Thymus (tissue), 11 donors: Measurements from ENCODE around the gene APBA1. TPM values are rescaled to one million over a fixed set of nuclear protein-coding genes. Genes with fewer than 3 reads are reported as not detected.

Source experiments
- DNase-seq, 9 donors: peaks; one replicate each; pipeline ENCODE4 v3.0.0-alpha.2; 2013; ENCODE audit warnings: low spot score in 9 of 9, low read depth in 6 of 9, missing footprints in 1 of 9
- H3K27ac ChIP-seq, 2 donors: one replicate each; pipeline ENCODE4 v1.5.1; 2013; ENCODE audit warnings: control low read depth in 1 of 2, low read depth in 1 of 2, low read length in 1 of 2, mild to moderate bottlenecking in 1 of 2, moderate library complexity in 1 of 2
- H3K27me3 ChIP-seq, 2 donors: one replicate each; pipeline ENCODE4 v1.5.1; 2013; ENCODE audit warnings: low read length in 1 of 2; ENCODE audit not compliant: control insufficient read depth in 2 of 2, insufficient read depth in 1 of 2
- H3K36me3 ChIP-seq, 2 donors: one replicate each; pipeline ENCODE4 v1.5.1; 2013; ENCODE audit warnings: low read length in 1 of 2, mild to moderate bottlenecking in 1 of 2, moderate library complexity in 1 of 2; ENCODE audit not compliant: control insufficient read depth in 2 of 2, insufficient read depth in 2 of 2
- H3K4me1 ChIP-seq, 2 donors: one replicate each; pipeline ENCODE4 v1.5.1; 2013; ENCODE audit warnings: low read length in 2 of 2; ENCODE audit not compliant: control insufficient read depth in 2 of 2, insufficient read depth in 2 of 2
- H3K4me3 ChIP-seq, 2 donors: one replicate each; pipeline ENCODE4 v1.5.1; 2013; ENCODE audit warnings: low read length in 2 of 2, control low read depth in 1 of 2, mild to moderate bottlenecking in 1 of 2
- H3K9me3 ChIP-seq, 2 donors: one replicate each; pipeline ENCODE4 v1.5.1; 2013; ENCODE audit warnings: low read length in 1 of 2, mild to moderate bottlenecking in 1 of 2; ENCODE audit not compliant: control insufficient read depth in 2 of 2, insufficient read depth in 1 of 2
- WGBS: extraction: QIAGEN DNeasy Blood & Tissue Kit; methylation state at CpG from one replicate; pipeline ENCODE4 v1.1.7; 2013; 5-methylcytosine and 5-hydroxymethylcytosine counted together
- polyA plus RNA-seq: library from polyadenylated mRNA; stranded (reverse); fragments of 200-250 nt; gene quantifications from one replicate; pipeline ENCODE4 v1.2.3, GENCODE V29; 2013
- total RNA-seq: library from RNA; stranded (reverse); fragments of 120-200 nt; gene quantifications from one replicate; pipeline ENCODE4 v1.2.4, GENCODE V29; 2013
- donor health status: healthy.

APBA1 gene
- total and polyA plus RNA-seq, 2 donors, result 0.80 to 0.90 TPM

GRCh38 chr9:69579760-69580581, 92.2 kb downstream of the APBA1 start:
- H3K27ac ChIP-seq, result no peak overlapping the region
- WGBS, result 79% methylated on average over 5 of the region's 5 CpGs

DNA sequence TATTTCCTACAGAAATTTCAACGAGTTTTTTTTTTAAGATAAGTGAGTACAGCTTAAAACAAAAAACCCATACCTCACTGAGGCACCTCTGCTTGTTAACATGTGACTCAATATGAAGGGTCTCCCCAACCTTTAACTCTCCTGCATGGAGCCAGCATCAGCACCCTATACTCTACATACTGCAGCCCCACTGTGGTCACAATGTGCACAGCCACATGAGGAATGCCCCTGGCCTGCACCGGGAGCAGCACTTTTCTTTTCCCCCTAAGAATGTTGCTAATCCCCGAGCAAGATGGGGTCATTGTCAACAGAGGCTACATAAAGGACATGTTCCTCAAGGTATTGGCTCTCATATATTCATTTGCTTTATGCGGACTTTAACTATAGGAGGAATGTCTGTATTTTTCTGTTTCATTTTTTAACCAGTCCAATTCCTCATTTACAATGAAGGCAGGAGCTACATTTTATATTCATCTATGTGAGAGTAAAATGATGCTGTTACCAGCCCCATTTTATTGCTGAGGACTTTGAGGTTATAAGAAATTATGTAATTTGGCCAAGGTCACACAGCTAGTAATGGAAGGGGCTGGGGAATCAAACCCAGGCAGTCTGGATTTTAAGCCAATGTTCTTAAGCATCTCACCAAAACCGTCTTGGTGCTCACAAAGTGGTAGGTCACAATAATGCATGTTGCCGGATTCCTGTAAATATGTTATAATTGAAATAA, 93.0 kb downstream of the APBA1 start:
- Histone ChIP-seq H3K9me3 (no peaks in the 10 kb centered on the region), H3K27ac (no peak overlapping the region), H3K27me3 (no peaks in the 10 kb centered on the region), H3K4me1 (no peaks in the 10 kb centered on the region), H3K4me3 (no peak overlapping the region), H3K36me3 (no peaks in the 10 kb centered on the region)
- no peak for DNase-seq
- 84% methylated on average over 6 of the region's 6 CpGs for WGBS

More at GRCh38 chr9:69579760-69580581, 92.2 kb downstream of the APBA1 start:
- no peaks in the 10 kb centered on the region for H3K9me3 ChIP-seq
- no peaks in the 10 kb centered on the region for H3K27me3 ChIP-seq
- no peaks in the 10 kb centered on the region for H3K36me3 ChIP-seq
- no peak overlapping the region for H3K4me3 ChIP-seq
- DNase-seq, result no peak
- no peaks in the 10 kb centered on the region for H3K4me1 ChIP-seq

GRCh38 chr9:69578026-69578425, 94.1 kb downstream of the APBA1 start:
- 92% methylated on average over 3 of the region's 3 CpGs for WGBS
- H3K27ac ChIP-seq, result no peak overlapping the region

DNA sequence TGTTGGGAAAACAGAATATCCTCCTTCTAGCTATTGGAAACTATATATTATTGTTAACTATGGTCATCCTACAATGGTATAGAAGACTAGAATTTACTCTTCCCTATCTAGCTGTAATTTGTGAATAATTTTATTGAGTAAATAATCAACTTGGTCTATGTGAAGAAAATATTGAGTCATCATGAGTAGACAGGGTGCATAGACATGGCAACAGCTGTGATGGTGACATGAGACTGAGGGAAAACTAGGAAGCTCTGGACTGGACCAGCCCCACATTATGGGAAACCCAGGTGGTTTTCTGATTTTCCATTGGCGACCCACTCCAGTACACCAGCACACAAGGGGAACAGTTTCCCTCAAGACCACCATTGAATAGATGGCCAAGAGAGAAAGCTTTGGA, 95.0 kb downstream of the APBA1 start:
- no peaks in the 10 kb centered on the region for H3K27me3 ChIP-seq
- no peak for DNase-seq
- H3K4me1 ChIP-seq, result no peaks in the 10 kb centered on the region
- H3K36me3 ChIP-seq, result no peaks in the 10 kb centered on the region
- H3K4me3 ChIP-seq, result no peak overlapping the region
- H3K9me3 ChIP-seq, result no peaks in the 10 kb centered on the region
- no peak overlapping the region for H3K27ac ChIP-seq
- 96% methylated on average over 1 of the region's 1 CpG for WGBS

More at GRCh38 chr9:69578026-69578425, 94.1 kb downstream of the APBA1 start:
- no peaks in the 10 kb centered on the region for H3K9me3 ChIP-seq
- no peak overlapping the region for H3K4me3 ChIP-seq
- no peak for DNase-seq
- no peaks in the 10 kb centered on the region for H3K27me3 ChIP-seq
- no peaks in the 10 kb centered on the region for H3K36me3 ChIP-seq
- H3K4me1 ChIP-seq, result no peaks in the 10 kb centered on the region

- Histone ChIP-seq H3K4me3 (no peak overlapping the region), H3K4me1 (no peaks in the 10 kb centered on the region), H3K9me3 (no peaks in the 10 kb centered on the region), H3K27ac (no peak overlapping the region), H3K36me3 (no peaks in the 10 kb centered on the region), H3K27me3 (no peaks in the 10 kb centered on the region)
- WGBS, result 89% methylated on average over 4 of the region's 4 CpGs
- DNase-seq, result no peak
Measured at GRCh38 chr9:69574057-69574456, 98.1 kb downstream of the APBA1 start.

- Histone ChIP-seq H3K9me3 (no peaks in the 10 kb centered on the region), H3K36me3 (no peaks in the 10 kb centered on the region), H3K4me3 (no peak overlapping the region), H3K27ac (no peak overlapping the region), H3K27me3 (no peaks in the 10 kb centered on the region), H3K4me1 (no peaks in the 10 kb centered on the region)
- DNase-seq, result no peak
- WGBS, result 90% methylated on average over 4 of the region's 4 CpGs
Measured at GRCh38 chr9:69573651-69574050, 98.5 kb downstream of the APBA1 start.

- Histone ChIP-seq H3K27me3 (no peaks in the 10 kb centered on the region), H3K9me3 (no peaks in the 10 kb centered on the region), H3K4me1 (no peaks in the 10 kb centered on the region), H3K36me3 (no peaks in the 10 kb centered on the region), H3K27ac (no peak overlapping the region), H3K4me3 (no peak overlapping the region)
- DNase-seq, result no peak
Measured at GRCh38 chr9:69572611-69573010, 99.6 kb downstream of the APBA1 start.

- no peak for DNase-seq
- Histone ChIP-seq H3K36me3 (no peaks in the 10 kb centered on the region), H3K9me3 (no peaks in the 10 kb centered on the region), H3K4me3 (no peak overlapping the region), H3K27me3 (no peaks in the 10 kb centered on the region), H3K27ac (no peak overlapping the region), H3K4me1 (no peaks in the 10 kb centered on the region)
- 53% methylated on average over 2 of the region's 2 CpGs for WGBS
Measured at GRCh38 chr9:69571032-69571431, 101.1 kb downstream of the APBA1 start.

DNA sequence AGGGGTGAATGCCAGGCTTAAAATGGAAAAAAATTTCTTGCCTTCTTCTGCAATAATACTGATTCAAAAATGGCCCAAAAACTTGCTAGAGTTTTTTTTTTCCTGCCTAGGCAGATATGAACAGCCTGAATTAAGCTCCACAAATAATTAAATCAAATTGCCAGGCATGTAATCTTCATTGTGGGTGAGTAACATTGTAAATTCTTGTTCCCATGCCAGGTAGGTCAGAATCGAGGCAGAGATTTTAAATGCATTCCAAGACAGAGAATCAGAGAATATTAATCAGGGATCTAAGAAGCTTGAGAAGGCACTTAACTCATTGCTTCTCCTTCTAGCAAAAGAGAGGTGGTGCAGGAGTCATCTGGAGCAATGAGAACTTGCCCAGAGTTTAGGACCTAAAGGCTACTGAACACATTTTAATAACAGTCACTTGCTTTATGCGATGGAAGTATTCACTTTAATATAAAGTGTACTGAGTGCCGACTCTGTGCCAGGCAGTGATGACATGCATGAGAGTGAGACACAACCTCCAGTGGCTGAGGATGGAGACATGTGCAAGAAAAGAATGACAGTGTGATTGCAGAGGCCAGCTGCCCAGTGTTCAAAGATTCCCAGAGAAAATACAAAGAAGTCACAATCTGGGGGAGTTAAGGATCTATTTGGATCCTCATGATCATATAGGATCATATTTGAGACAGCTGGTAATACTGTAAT, 102.3 kb downstream of the APBA1 start:
- WGBS, result 96% methylated on average over 3 of the region's 3 CpGs
- no peak for DNase-seq
- H3K4me1 ChIP-seq, result no peaks in the 10 kb centered on the region
- no peaks in the 10 kb centered on the region for H3K9me3 ChIP-seq
- H3K4me3 ChIP-seq, result no peak overlapping the region
- H3K36me3 ChIP-seq, result no peaks in the 10 kb centered on the region
- H3K27ac ChIP-seq, result no peak overlapping the region
- H3K27me3 ChIP-seq, result no peaks in the 10 kb centered on the region
